ENCODE measurements around the gene CBX8. TPM values are rescaled to one million over a fixed set of nuclear protein-coding genes. Genes with fewer than 3 reads are reported as not detected.

Gene CBX8
- total RNA-seq, 1 donor from 2014 or later, result 2.7 TPM

- Histone ChIP-seq H3K4me3 (ENCODE audit: low read depth, low read length) (no peak overlapping the region), H3K36me3 (ENCODE audit: control insufficient read depth, insufficient read depth, low read length) (no peaks in the 10 kb centered on the region), H3K27me3 (ENCODE audit: control insufficient read depth, insufficient read depth, low read length) (no peaks in the 10 kb centered on the region)
- DNase-seq (ENCODE audit: low read depth), result no peak
- TF ChIP-seq, protein P1, sequence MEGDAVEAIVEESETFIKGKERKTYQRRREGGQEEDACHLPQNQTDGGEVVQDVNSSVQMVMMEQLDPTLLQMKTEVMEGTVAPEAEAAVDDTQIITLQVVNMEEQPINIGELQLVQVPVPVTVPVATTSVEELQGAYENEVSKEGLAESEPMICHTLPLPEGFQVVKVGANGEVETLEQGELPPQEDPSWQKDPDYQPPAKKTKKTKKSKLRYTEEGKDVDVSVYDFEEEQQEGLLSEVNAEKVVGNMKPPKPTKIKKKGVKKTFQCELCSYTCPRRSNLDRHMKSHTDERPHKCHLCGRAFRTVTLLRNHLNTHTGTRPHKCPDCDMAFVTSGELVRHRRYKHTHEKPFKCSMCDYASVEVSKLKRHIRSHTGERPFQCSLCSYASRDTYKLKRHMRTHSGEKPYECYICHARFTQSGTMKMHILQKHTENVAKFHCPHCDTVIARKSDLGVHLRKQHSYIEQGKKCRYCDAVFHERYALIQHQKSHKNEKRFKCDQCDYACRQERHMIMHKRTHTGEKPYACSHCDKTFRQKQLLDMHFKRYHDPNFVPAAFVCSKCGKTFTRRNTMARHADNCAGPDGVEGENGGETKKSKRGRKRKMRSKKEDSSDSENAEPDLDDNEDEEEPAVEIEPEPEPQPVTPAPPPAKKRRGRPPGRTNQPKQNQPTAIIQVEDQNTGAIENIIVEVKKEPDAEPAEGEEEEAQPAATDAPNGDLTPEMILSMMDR (IDR thresholded peaks at IDR 0.05; ENCODE audit: insufficient read depth, low read length, poor library complexity, severe bottlenecking), result peak; percentile 20
Observed at GRCh38 chr17:79832218-79833109, 35.6 kb upstream of the CBX8 start.

DNA sequence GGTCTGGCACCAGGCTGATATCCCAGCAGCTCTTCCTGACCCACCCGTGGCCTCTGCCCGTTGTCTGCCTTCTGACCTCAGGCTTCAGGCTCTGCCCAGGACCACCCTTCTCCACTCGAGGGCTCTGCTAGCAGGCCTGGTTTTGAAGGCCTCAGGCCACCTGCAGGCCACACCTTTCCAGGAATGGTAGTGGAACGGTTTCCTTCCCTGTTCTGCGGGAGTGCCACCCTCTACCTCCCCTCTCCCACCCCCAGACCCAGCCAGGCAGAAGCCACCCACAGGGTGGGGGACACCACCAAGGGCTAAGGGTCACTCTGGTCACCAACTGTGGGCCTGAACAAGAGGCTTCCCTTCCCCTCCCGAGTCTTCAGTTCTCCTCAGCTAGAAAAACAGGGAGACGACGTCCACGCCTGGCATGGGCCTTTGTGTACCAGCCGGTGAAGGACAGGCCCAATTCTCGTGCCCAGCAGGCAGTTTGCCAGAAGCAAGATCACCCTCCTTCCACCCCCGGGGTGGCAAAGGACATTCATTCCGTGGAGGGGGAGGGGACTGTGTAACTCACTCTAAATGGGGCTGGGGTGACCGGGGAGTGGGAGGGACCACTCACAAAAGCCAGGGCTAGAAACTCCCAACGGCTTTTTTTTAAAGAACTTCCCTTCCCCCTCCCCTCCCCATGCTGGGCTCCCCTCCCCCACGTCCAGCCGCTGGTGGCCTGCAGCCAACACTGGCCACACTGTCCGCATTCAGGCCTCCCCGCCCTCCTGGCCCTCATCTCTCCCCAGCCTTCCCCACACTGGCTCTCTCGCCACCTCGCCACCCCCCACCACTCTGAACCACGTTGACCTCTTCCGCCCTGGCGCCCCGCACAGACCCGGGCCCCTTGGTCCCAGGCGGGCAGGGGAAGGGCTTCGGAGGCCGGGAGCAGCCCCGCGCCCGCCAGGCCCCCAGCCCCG, 34.7 kb upstream of the CBX8 start:
- no peak for DNase-seq (ENCODE audit: low read depth)
- TF ChIP-seq, protein P1 (IDR thresholded peaks at IDR 0.05; ENCODE audit: insufficient read depth, low read length, poor library complexity, severe bottlenecking), result no peak
- no peaks in the 10 kb centered on the region for H3K27me3 ChIP-seq (ENCODE audit: control insufficient read depth, insufficient read depth, low read length)
- no peaks in the 10 kb centered on the region for H3K36me3 ChIP-seq (ENCODE audit: control insufficient read depth, insufficient read depth, low read length)
- H3K4me3 ChIP-seq (ENCODE audit: low read depth, low read length), result no peak overlapping the region

DNA sequence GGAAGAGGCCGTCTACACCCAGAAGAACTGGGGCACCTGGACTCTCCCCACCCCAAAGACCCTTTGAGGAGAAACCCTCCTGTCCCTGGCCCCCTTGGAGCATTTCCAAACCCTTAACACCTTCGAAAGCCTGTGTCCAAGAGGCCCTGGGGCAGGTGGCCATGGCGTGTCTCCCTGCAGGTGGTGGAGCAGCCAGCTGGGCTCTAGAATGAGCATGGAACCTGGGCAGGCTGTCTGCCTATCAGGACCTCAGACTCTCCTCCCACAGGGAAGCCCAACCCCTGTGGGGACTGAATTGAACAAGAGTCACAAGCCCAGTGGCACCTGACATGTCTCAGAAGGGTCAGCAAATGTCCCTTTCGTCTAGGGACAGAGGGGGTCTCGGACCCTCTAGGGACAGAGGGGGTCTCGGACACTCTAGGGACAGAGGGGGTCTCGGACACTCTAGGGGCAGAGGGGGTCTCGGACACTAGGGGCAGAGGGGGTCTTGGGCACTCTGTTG, 33.9 kb upstream of the CBX8 start:
- Histone ChIP-seq H3K36me3 (ENCODE audit: control insufficient read depth, insufficient read depth, low read length) (no peaks in the 10 kb centered on the region), H3K4me3 (ENCODE audit: low read depth, low read length) (no peak overlapping the region), H3K27me3 (ENCODE audit: control insufficient read depth, insufficient read depth, low read length) (no peaks in the 10 kb centered on the region)
- no peak for DNase-seq (ENCODE audit: low read depth)
- TF ChIP-seq, protein P1 (IDR thresholded peaks at IDR 0.05; ENCODE audit: insufficient read depth, low read length, poor library complexity, severe bottlenecking), result no peak

- no peak for DNase-seq (ENCODE audit: low read depth)
- Histone ChIP-seq H3K36me3 (ENCODE audit: control insufficient read depth, insufficient read depth, low read length) (no peaks in the 10 kb centered on the region), H3K4me3 (ENCODE audit: low read depth, low read length) (no peak overlapping the region), H3K27me3 (ENCODE audit: control insufficient read depth, insufficient read depth, low read length) (no peaks in the 10 kb centered on the region)
- TF ChIP-seq, protein P1 (IDR thresholded peaks at IDR 0.05; ENCODE audit: insufficient read depth, low read length, poor library complexity, severe bottlenecking), result no peak
Observed at GRCh38 chr17:79830303-79830702, 33.4 kb upstream of the CBX8 start.

DNA sequence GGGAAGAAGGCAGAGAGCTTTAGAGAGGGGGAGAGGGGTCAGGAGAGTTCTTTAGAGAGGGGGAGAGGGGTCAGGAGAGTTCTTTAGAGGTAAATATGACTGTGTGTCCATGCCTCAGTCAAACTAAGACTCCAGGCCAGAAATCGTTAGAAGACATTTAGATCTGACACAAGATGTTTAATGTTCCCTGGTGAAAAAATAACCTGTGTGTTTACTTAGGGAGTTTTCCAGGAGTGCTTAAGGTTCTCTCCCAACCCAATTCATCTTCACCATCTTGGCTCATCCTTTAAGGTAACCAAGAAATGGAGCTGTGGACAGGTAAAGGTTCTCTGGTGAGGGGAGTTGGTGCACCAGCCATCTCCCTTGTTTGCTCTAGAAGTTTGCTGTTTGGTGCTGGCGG, 32.6 kb upstream of the CBX8 start:
- no peak for DNase-seq (ENCODE audit: low read depth)
- Histone ChIP-seq H3K27me3 (ENCODE audit: control insufficient read depth, insufficient read depth, low read length) (no peaks in the 10 kb centered on the region), H3K36me3 (ENCODE audit: control insufficient read depth, insufficient read depth, low read length) (no peaks in the 10 kb centered on the region), H3K4me3 (ENCODE audit: low read depth, low read length) (no peak overlapping the region)
- TF ChIP-seq, protein P1 (IDR thresholded peaks at IDR 0.05; ENCODE audit: insufficient read depth, low read length, poor library complexity, severe bottlenecking), result no peak
